Tibial nerve (tissue), 3 donors: ENCODE data around the gene TCAP.

Source experiments
- CTCF ChIP-seq, 5 experiments: fragments of 200-600 bp in 3 of 5; fragments of 450-650 bp in 2 of 5; sonication (generic) in 3 of 5; IDR thresholded peaks; one replicate each; pipeline ENCODE4 v1.5.1; 2016 to 2019; ENCODE audit warnings: antibody characterized with exemption in 5 of 5, mild to moderate bottlenecking in 3 of 5, moderate library complexity in 2 of 5
- POLR2A ChIP-seq, 2 donors: fragments of 450-650 bp; IDR thresholded peaks; one replicate each; pipeline ENCODE4 v1.6.1; 2017; ENCODE audit warnings: antibody characterized with exemption in 2 of 2, mild to moderate bottlenecking in 2 of 2, moderate library complexity in 2 of 2

GRCh38 chr17:39639043-39639442, 26.1 kb upstream of the TCAP start:
- TF ChIP-seq CTCF (IDR thresholded peaks at IDR 0.05) (no peak), POLR2A (IDR thresholded peaks at IDR 0.05) (no peak)
